Putamen (tissue), 1 donor: ENCODE results near the gene UNK.

ENCODE experiments used
- DNase-seq: peaks from one replicate; pipeline ENCODE4 v3.0.0-alpha.2; 2016; ENCODE audit warnings: low spot score

UNK gene

GRCh38 chr17:75873587-75874322 is 89.1 kb downstream of the UNK start:
- DNase-seq, result no peak

GRCh38 chr17:75874323-75875181 is 89.9 kb downstream of the UNK start:
- no peak for DNase-seq
